Smooth muscle cell (in vitro differentiated cells): Measurements from ENCODE around the gene SCUBE2. TPM values are rescaled to one million over a fixed set of nuclear protein-coding genes. Genes with fewer than 3 reads are reported as not detected.

Source experiments
- DNase-seq: peaks from one replicate; lab custom pipeline; 2025; ENCODE audit not compliant: unreplicated experiment; lab: John Stamatoyannopoulos, UW
- H2AFZ ChIP-seq: fragments of 200-600 bp; sonication (generic); 2 replicates; pipeline ENCODE4 v1.6.0; 2016; ENCODE audit warnings: antibody characterized with exemption, low read depth, mild to moderate bottlenecking
- H3F3A ChIP-seq: fragments of 200-600 bp; sonication (generic); 2 replicates; pipeline ENCODE4 v1.6.0; 2017; ENCODE audit warnings: antibody characterized with exemption, low read depth
- H3K27ac ChIP-seq: fragments of 200-600 bp; sonication (generic); 2 replicates; pipeline ENCODE4 v1.5.1; 2016; ENCODE audit warnings: low read depth, mild to moderate bottlenecking
- H3K27me3 ChIP-seq: fragments of 200-600 bp; sonication (generic); 2 replicates; pipeline ENCODE4 v1.6.1; 2016; ENCODE audit warnings: low read depth, mild to moderate bottlenecking
- H3K36me3 ChIP-seq: fragments of 200-600 bp; sonication (generic); 2 replicates; pipeline ENCODE4 v1.5.1; 2016; ENCODE audit warnings: low read depth
- H3K4me1 ChIP-seq: fragments of 200-600 bp; sonication (generic); 2 replicates; pipeline ENCODE4 v1.5.1; 2016; ENCODE audit warnings: low read depth
- H3K4me2 ChIP-seq: fragments of 200-600 bp; sonication (generic); 2 replicates; pipeline ENCODE4 v1.6.0; 2016; ENCODE audit warnings: mild to moderate bottlenecking
- H3K4me3 ChIP-seq: fragments of 200-600 bp; sonication (generic); 2 replicates; pipeline ENCODE4 v1.5.1; 2016; ENCODE audit warnings: mild to moderate bottlenecking
- H3K79me2 ChIP-seq: fragments of 200-600 bp; sonication (generic); 2 replicates; pipeline ENCODE4 v1.6.0; 2016; ENCODE audit warnings: low read depth, mild to moderate bottlenecking
- H3K9ac ChIP-seq: fragments of 200-600 bp; sonication (generic); 2 replicates; pipeline ENCODE4 v1.6.0; 2016; ENCODE audit warnings: low read depth
- H3K9me3 ChIP-seq: fragments of 200-600 bp; sonication (generic); replicated peaks from 2 replicates; pipeline ENCODE4 v1.5.1; 2016; ENCODE audit warnings: low read depth
- H4K20me1 ChIP-seq: fragments of 200-600 bp; sonication (generic); 2 replicates; pipeline ENCODE4 v1.6.0; 2016; ENCODE audit warnings: low read depth
- WGBS: methylation state at CpG from one replicate; pipeline ENCODE4 v1.1.7; 2016; ENCODE audit warnings: low lambda C conversion rate; 5-methylcytosine and 5-hydroxymethylcytosine counted together
- microRNA-seq: library from miRNA; unstranded; fragments of <30 nt; microRNA quantifications from one replicate; pipeline ENCODE4, GENCODE V29; 2016; ENCODE audit warnings: borderline number of aligned reads
- polyA plus RNA-seq: library from polyadenylated mRNA; unstranded; fragments of >200 nt; fragmentation: Nextera tagmentation; extraction: Ambion mirVana; gene quantifications from 2 replicates; pipeline ENCODE4 v1.2.1, GENCODE V29; 2016
- small RNA-seq: library from RNA; depleted of rRNA; stranded (forward); fragments of <200 nt; gene quantifications from one replicate; pipeline ENCODE3, GENCODE V24; 2014
- total RNA-seq: library from RNA; depleted of rRNA; stranded (reverse); fragments of >200 nt; gene quantifications from 2 replicates; pipeline ENCODE4 v1.2.3, GENCODE V29; 2014
- TF ChIP-seq, protein P1 (sequence below): fragments of 200-600 bp; sonication (generic); IDR thresholded peaks from 2 replicates; pipeline ENCODE4 v1.5.1; 2017; ENCODE audit warnings: borderline replicate concordance, mild to moderate bottlenecking, antibody characterized with exemption; ENCODE audit not compliant: insufficient read depth, poor library complexity, severe bottlenecking

Gene SCUBE2
- total and polyA plus RNA-seq, 2 experiments from 2014 or later: 2.2 to 5.0 TPM

DNA sequence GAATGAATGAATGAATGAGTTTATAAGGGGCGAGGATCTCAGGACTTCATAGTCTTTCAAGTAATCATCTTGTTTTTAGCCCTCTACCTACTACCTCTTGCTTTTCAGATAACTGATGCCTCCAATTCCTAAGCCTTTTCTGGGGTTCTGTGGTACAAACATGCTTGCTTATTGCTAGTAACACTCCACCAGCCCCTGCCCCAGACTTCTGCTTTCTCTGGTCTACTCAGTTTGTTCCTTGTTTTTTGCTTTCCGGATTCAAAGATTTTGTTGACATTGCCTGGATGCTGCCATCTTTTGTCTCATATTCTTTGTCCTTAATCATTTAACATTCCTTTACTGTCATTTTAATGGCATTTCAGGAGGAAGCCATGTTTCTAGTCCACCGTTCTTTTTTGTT lies 118.3 kb downstream of the SCUBE2 start:
- H3K27ac ChIP-seq: no peak overlapping the region
- H3F3A ChIP-seq: no peaks in the 10 kb centered on the region
- WGBS: 87% methylated on average over 3 of the region's 3 CpGs
- no peak overlapping the region for H3K9ac ChIP-seq
- H3K36me3 ChIP-seq: no peaks in the 10 kb centered on the region
- no peaks in the 10 kb centered on the region for H3K79me2 ChIP-seq
- no peak overlapping the region for H3K4me2 ChIP-seq
- H3K9me3 ChIP-seq: no peaks in the 10 kb centered on the region
- H3K4me3 ChIP-seq: no peak overlapping the region
- no peaks in the 10 kb centered on the region for H3K4me1 ChIP-seq
- TF ChIP-seq, protein P1, sequence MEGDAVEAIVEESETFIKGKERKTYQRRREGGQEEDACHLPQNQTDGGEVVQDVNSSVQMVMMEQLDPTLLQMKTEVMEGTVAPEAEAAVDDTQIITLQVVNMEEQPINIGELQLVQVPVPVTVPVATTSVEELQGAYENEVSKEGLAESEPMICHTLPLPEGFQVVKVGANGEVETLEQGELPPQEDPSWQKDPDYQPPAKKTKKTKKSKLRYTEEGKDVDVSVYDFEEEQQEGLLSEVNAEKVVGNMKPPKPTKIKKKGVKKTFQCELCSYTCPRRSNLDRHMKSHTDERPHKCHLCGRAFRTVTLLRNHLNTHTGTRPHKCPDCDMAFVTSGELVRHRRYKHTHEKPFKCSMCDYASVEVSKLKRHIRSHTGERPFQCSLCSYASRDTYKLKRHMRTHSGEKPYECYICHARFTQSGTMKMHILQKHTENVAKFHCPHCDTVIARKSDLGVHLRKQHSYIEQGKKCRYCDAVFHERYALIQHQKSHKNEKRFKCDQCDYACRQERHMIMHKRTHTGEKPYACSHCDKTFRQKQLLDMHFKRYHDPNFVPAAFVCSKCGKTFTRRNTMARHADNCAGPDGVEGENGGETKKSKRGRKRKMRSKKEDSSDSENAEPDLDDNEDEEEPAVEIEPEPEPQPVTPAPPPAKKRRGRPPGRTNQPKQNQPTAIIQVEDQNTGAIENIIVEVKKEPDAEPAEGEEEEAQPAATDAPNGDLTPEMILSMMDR: no peak
- no peaks in the 10 kb centered on the region for H3K27me3 ChIP-seq
- no peaks in the 10 kb centered on the region for H4K20me1 ChIP-seq
- DNase-seq: no peak
- no peak overlapping the region for H2AFZ ChIP-seq

GRCh38 chr11:8971924-8972316 lies 119.5 kb downstream of the SCUBE2 start:
- Histone ChIP-seq H3F3A (no peaks in the 10 kb centered on the region), H3K27me3 (no peaks in the 10 kb centered on the region), H3K4me1 (no peaks in the 10 kb centered on the region), H3K4me2 (no peak overlapping the region), H3K4me3 (no peak overlapping the region), H2AFZ (no peak overlapping the region), H3K79me2 (no peaks in the 10 kb centered on the region), H4K20me1 (no peaks in the 10 kb centered on the region), H3K27ac (no peak overlapping the region), H3K9ac (no peak overlapping the region), H3K36me3 (no peaks in the 10 kb centered on the region), H3K9me3 (no peaks in the 10 kb centered on the region)
- no peak for DNase-seq
- 83% methylated on average over 1 of the region's 1 CpG for WGBS
- TF ChIP-seq, protein P1: no peak

GRCh38 chr11:8971196-8971923 lies 120.0 kb downstream of the SCUBE2 start:
- no peak overlapping the region for H2AFZ ChIP-seq
- no peak overlapping the region for H3K27ac ChIP-seq
- no peak overlapping the region for H3K4me2 ChIP-seq
- no peaks in the 10 kb centered on the region for H4K20me1 ChIP-seq
- no peaks in the 10 kb centered on the region for H3K9me3 ChIP-seq
- TF ChIP-seq, protein P1: no peak
- H3K4me3 ChIP-seq: no peak overlapping the region
- DNase-seq: no peak
- no peaks in the 10 kb centered on the region for H3K36me3 ChIP-seq
- H3F3A ChIP-seq: no peaks in the 10 kb centered on the region
- no peaks in the 10 kb centered on the region for H3K4me1 ChIP-seq
- no peak overlapping the region for H3K9ac ChIP-seq
- 94% methylated on average over 2 of the region's 2 CpGs for WGBS
- H3K27me3 ChIP-seq: no peaks in the 10 kb centered on the region
- H3K79me2 ChIP-seq: no peaks in the 10 kb centered on the region

Small RNAs within 50 kb of the gene (microRNA-seq; reads per million reads assigned to microRNA genes)
- gene MIR5691: not detected

Small RNAs within 50 kb of the gene (small RNA-seq; reads per million reads assigned to genes)
- not detected for gene MIR5691

Other genes with a start within 250 kb of the SCUBE2 start
- gene AKIP1, start 180.4 kb downstream of the SCUBE2 start, total RNA-seq: 22.0 and 28.1 TPM in 2 replicates
- gene AKIP1, start 180.4 kb downstream of the SCUBE2 start, polyA plus RNA-seq: 58.7 and 59.5 TPM in 2 replicates
- gene C11orf16, start 158.7 kb downstream of the SCUBE2 start, total RNA-seq: not detected in 2 replicates
- gene C11orf16, start 158.7 kb downstream of the SCUBE2 start, polyA plus RNA-seq: not detected in 2 replicates
- not detected in 2 replicates for gene ASCL3, start 148.6 kb downstream of the SCUBE2 start, total RNA-seq
- not detected in 2 replicates for gene ASCL3, start 148.6 kb downstream of the SCUBE2 start, polyA plus RNA-seq
- gene TMEM9B, start 127.2 kb downstream of the SCUBE2 start, total RNA-seq: 39.3 and 41.1 TPM in 2 replicates
- 35.9 and 47.8 TPM in 2 replicates for gene TMEM9B, start 127.2 kb downstream of the SCUBE2 start, polyA plus RNA-seq
- 19.6 and 19.9 TPM in 2 replicates for gene NRIP3, start 87.6 kb downstream of the SCUBE2 start, total RNA-seq
- 8.4 and 10.1 TPM in 2 replicates for gene NRIP3, start 87.6 kb downstream of the SCUBE2 start, polyA plus RNA-seq
- 66.1 and 81.7 TPM in 2 replicates for gene DENND5A, start 173.8 kb upstream of the SCUBE2 start, total RNA-seq
- 40.2 and 42.0 TPM in 2 replicates for gene DENND5A, start 173.8 kb upstream of the SCUBE2 start, polyA plus RNA-seq
- 57.3 and 95.4 TPM in 2 replicates for gene TMEM41B, start 223.0 kb upstream of the SCUBE2 start, total RNA-seq
- 33.6 and 34.8 TPM in 2 replicates for gene TMEM41B, start 223.0 kb upstream of the SCUBE2 start, polyA plus RNA-seq